ENCODE data around the gene NEK8. TPM values are rescaled to one million over a fixed set of nuclear protein-coding genes. Genes with fewer than 3 reads are reported as not detected.
"Not testable (repeated sequence)": the region's sequence is repeated elsewhere in the genome, so short reads cannot be mapped to it uniquely, and the experiment has no call there.

The NEK8 gene
- total and polyA plus RNA-seq, 4 donors: 5.1 to 14.7 (median 7.4) TPM

DNA sequence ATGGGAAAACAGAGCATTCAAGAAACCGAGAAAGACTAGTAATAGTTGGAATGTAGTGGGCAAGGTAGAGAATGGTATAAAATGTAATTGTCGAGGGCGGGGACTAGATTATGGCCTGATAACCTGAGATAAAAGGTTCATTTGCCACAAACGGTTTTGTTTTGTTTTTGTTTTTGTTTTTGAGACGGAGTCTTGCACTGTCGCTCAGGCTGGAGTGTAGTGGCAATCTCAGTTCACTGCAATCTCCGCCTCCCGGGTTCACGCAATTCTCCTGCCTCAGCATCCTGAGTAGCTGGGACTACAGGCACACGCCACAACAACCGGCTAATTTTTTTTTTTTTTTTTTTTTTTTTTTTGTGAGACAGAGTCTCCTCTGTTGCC, 1.4 kb downstream of the NEK8 start:
- H3K9me3 ChIP-seq (ENCODE audit: control insufficient read depth in 4 of 4, insufficient read depth in 3 of 4, low read length in 3 of 4): no peaks in the 10 kb centered on the region
- peaks cover 0 to 28% (median 5%) of the 10 kb centered on the region in 5 donors for H3K4me1 ChIP-seq (ENCODE audit: control insufficient read depth in 5 of 5, insufficient read depth in 5 of 5, low read length in 5 of 5)
- no peaks in the 10 kb centered on the region for H3K27me3 ChIP-seq (ENCODE audit: control insufficient read depth in 3 of 3, insufficient read depth in 3 of 3, low read length in 2 of 3)
- H3K27ac ChIP-seq (ENCODE audit: low read depth in 1 of 2, low read length in 1 of 2): no peak overlapping the region
- WGBS, 2 donors: 91 to 92% methylated on average over 9 to 11 of the region's 11 CpGs
- no peak for ATAC-seq (ENCODE audit: insufficient read depth, low FRiP score)
- no peak overlapping the region for H3K9ac ChIP-seq (ENCODE audit: insufficient read depth in 1 of 2, low read length in 2 of 2)
- no peak for DNase-seq
- H3K4me3 ChIP-seq: no peak overlapping the region
- H3K36me3 ChIP-seq (ENCODE audit: control insufficient read depth in 4 of 4, insufficient read depth in 4 of 4, low read length in 4 of 4): peaks cover 0 to 7% (median 3%) of the 10 kb centered on the region in 4 donors
- TF ChIP-seq, protein P1, sequence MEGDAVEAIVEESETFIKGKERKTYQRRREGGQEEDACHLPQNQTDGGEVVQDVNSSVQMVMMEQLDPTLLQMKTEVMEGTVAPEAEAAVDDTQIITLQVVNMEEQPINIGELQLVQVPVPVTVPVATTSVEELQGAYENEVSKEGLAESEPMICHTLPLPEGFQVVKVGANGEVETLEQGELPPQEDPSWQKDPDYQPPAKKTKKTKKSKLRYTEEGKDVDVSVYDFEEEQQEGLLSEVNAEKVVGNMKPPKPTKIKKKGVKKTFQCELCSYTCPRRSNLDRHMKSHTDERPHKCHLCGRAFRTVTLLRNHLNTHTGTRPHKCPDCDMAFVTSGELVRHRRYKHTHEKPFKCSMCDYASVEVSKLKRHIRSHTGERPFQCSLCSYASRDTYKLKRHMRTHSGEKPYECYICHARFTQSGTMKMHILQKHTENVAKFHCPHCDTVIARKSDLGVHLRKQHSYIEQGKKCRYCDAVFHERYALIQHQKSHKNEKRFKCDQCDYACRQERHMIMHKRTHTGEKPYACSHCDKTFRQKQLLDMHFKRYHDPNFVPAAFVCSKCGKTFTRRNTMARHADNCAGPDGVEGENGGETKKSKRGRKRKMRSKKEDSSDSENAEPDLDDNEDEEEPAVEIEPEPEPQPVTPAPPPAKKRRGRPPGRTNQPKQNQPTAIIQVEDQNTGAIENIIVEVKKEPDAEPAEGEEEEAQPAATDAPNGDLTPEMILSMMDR (IDR thresholded peaks at IDR 0.05; ENCODE audit: control extremely low read depth, extremely low read depth): no peak

DNA sequence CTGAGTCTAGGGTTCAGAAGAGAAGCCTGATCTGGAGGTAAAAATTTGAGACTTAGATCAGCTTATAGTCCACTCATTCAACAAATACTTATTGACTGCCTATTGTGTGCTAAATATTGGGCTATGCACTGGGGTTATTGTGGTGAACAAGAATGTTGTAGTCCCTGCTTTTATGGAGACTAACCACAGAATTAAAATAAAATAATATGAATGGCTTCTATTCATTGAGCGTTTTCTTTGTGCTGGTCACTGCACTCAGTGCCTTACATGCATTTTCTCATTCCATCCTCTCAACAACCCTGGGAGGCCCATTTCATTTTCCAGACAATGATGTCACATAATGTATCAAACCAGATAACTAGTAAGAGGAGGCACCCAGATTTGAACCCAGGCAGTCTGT, 4.8 kb downstream of the NEK8 start:
- no peak for ATAC-seq (ENCODE audit: insufficient read depth, low FRiP score)
- no peak for DNase-seq
- TF ChIP-seq, protein P1 (IDR thresholded peaks at IDR 0.05; ENCODE audit: control extremely low read depth, extremely low read depth): no peak
- peaks cover 0 to 5% (median 0%) of the 10 kb centered on the region in 5 donors for H3K4me1 ChIP-seq (ENCODE audit: control insufficient read depth in 5 of 5, insufficient read depth in 5 of 5, low read length in 5 of 5)
- H3K9ac ChIP-seq (ENCODE audit: insufficient read depth in 1 of 2, low read length in 2 of 2): no peak overlapping the region
- 95 to 96% methylated on average over 1 of the region's 1 CpG for WGBS, 2 donors
- H3K4me3 ChIP-seq: no peak overlapping the region
- no peaks in the 10 kb centered on the region for H3K27me3 ChIP-seq (ENCODE audit: control insufficient read depth in 3 of 3, insufficient read depth in 3 of 3, low read length in 2 of 3)
- H3K36me3 ChIP-seq (ENCODE audit: control insufficient read depth in 4 of 4, insufficient read depth in 4 of 4, low read length in 4 of 4): peaks cover 0 to 7% (median 0%) of the 10 kb centered on the region in 4 donors
- no peak overlapping the region for H3K27ac ChIP-seq (ENCODE audit: low read depth in 1 of 2, low read length in 1 of 2)
- H3K9me3 ChIP-seq (ENCODE audit: control insufficient read depth in 4 of 4, insufficient read depth in 3 of 4, low read length in 3 of 4): no peaks in the 10 kb centered on the region

DNA sequence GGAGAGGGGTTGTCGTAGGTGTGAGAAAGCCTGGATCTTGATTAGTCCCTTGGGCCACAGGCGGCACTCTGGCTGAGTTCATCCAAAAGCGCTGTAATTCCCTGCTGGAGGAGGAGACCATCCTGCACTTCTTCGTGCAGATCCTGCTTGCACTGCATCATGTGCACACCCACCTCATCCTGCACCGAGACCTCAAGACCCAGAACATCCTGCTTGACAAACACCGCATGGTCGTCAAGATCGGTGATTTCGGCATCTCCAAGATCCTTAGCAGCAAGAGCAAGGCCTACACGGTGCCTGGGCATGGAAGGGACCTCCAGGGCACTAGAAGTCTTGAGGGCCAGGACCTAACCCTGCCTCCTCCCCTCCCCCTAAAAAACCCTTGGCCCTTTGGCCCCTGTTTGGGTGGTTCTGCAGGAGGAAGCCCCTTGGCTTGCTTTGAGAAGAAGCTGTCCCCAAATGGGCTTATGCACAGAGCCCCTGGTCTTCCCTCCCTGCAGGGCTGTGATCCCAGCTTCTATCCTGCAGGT, 6.2 kb downstream of the NEK8 start:
- H3K9me3 ChIP-seq (ENCODE audit: control insufficient read depth in 4 of 4, insufficient read depth in 3 of 4, low read length in 3 of 4): no peaks in the 10 kb centered on the region
- 91 to 92% methylated on average over 10 of the region's 10 CpGs for WGBS, 2 donors
- TF ChIP-seq, protein P1 (IDR thresholded peaks at IDR 0.05; ENCODE audit: control extremely low read depth, extremely low read depth): no peak
- peaks cover 0 to 7% (median 0%) of the 10 kb centered on the region in 4 donors for H3K36me3 ChIP-seq (ENCODE audit: control insufficient read depth in 4 of 4, insufficient read depth in 4 of 4, low read length in 4 of 4)
- no peaks in the 10 kb centered on the region for H3K4me1 ChIP-seq (ENCODE audit: control insufficient read depth in 5 of 5, insufficient read depth in 5 of 5, low read length in 5 of 5)
- H3K27me3 ChIP-seq (ENCODE audit: control insufficient read depth in 3 of 3, insufficient read depth in 3 of 3, low read length in 2 of 3): no peaks in the 10 kb centered on the region
- H3K4me3 ChIP-seq: no peak overlapping the region
- ATAC-seq (ENCODE audit: insufficient read depth, low FRiP score) (no peak), DNase-seq (no peak)
- no peak overlapping the region for H3K9ac ChIP-seq (ENCODE audit: insufficient read depth in 1 of 2, low read length in 2 of 2)
- H3K27ac ChIP-seq (ENCODE audit: low read depth in 1 of 2, low read length in 1 of 2): no peak overlapping the region

DNA sequence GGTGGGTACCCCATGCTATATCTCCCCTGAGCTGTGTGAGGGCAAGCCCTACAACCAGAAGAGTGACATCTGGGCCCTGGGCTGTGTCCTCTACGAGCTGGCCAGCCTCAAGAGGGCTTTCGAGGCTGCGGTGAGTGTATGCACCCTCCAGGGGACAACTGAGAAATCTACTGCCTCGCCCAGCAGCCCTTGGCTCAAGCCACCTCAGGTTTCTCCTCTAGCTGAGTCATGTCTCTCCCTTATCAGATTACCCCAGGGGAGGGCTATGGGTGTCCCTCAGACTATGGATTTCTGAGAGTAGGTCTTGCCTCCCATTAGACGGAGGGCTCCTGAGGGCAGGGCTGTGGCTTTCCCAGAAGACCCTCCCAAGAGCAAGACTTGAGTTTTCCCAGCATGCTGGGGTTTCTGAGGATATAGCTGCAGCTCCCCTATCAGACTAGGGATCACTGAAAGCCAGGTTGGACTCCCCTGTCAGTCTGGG, 6.7 kb downstream of the NEK8 start:
- WGBS, 2 donors: 72 to 87% methylated on average over 5 of the region's 5 CpGs
- TF ChIP-seq, protein P1 (IDR thresholded peaks at IDR 0.05; ENCODE audit: control extremely low read depth, extremely low read depth): no peak
- no peaks in the 10 kb centered on the region for H3K9me3 ChIP-seq (ENCODE audit: control insufficient read depth in 4 of 4, insufficient read depth in 3 of 4, low read length in 3 of 4)
- H3K4me3 ChIP-seq: no peak overlapping the region
- peaks cover 0 to 7% (median 0%) of the 10 kb centered on the region in 4 donors for H3K36me3 ChIP-seq (ENCODE audit: control insufficient read depth in 4 of 4, insufficient read depth in 4 of 4, low read length in 4 of 4)
- DNase-seq (no peak), ATAC-seq (ENCODE audit: insufficient read depth, low FRiP score) (no peak)
- no peak overlapping the region for H3K9ac ChIP-seq (ENCODE audit: insufficient read depth in 1 of 2, low read length in 2 of 2)
- no peaks in the 10 kb centered on the region for H3K27me3 ChIP-seq (ENCODE audit: control insufficient read depth in 3 of 3, insufficient read depth in 3 of 3, low read length in 2 of 3)
- no peaks in the 10 kb centered on the region for H3K4me1 ChIP-seq (ENCODE audit: control insufficient read depth in 5 of 5, insufficient read depth in 5 of 5, low read length in 5 of 5)
- no peak overlapping the region for H3K27ac ChIP-seq (ENCODE audit: low read depth in 1 of 2, low read length in 1 of 2)

DNA sequence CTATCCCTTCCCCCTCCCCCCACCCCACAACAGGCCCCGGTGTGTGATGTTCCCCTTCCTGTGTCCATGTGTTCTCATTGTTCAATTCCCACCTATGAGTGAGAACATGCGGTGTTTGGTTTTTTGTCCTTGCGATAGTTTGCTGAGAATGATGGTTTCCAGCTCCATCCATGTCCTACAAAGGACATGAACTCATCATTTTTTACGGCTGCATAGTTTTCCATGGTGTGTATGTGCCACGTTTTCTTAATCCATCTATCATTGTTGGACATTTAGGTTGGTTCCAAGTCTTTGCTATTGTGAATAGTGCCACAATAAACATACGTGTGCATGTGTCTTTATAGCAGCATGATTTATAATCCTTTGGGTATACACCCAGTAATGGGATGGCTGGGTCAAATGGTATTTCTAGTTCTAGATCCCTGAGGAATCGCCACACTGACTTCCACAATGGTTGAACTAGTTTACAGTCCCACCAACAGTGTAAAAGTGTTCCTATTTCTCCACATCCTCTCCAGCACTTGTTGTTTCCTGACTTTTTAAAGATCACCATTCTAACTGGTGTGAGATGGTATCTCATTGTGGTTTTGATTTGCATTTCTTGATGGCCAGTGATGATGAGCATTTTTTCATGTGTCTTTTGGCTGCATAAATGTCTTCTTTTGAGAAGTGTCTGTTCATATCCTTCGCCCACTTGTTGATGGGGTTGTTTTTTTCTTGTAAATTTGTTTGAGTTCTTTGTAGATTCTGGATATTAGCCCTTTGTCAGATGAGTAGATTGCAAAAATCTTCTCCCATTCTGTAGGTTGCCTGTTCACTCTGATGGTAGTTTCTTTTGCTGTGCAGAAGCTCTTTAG, 7.6 kb downstream of the NEK8 start:
- not testable (repeated sequence) for H3K27me3 ChIP-seq (ENCODE audit: control insufficient read depth in 3 of 3, insufficient read depth in 3 of 3, low read length in 2 of 3); ATAC-seq (ENCODE audit: insufficient read depth, low FRiP score); H3K27ac ChIP-seq (ENCODE audit: low read depth in 1 of 2, low read length in 1 of 2); DNase-seq; H3K36me3 ChIP-seq (ENCODE audit: control insufficient read depth in 4 of 4, insufficient read depth in 4 of 4, low read length in 4 of 4); H3K9ac ChIP-seq (ENCODE audit: insufficient read depth in 1 of 2, low read length in 2 of 2); H3K9me3 ChIP-seq (ENCODE audit: control insufficient read depth in 4 of 4, insufficient read depth in 3 of 4, low read length in 3 of 4); H3K4me3 ChIP-seq; H3K4me1 ChIP-seq (ENCODE audit: control insufficient read depth in 5 of 5, insufficient read depth in 5 of 5, low read length in 5 of 5)
- 90 to 93% methylated on average over 5 of the region's 8 CpGs for WGBS, 2 donors

Data from lung (tissue), 12 donors.